ENCODE results near the gene DENND2A.

DNA sequence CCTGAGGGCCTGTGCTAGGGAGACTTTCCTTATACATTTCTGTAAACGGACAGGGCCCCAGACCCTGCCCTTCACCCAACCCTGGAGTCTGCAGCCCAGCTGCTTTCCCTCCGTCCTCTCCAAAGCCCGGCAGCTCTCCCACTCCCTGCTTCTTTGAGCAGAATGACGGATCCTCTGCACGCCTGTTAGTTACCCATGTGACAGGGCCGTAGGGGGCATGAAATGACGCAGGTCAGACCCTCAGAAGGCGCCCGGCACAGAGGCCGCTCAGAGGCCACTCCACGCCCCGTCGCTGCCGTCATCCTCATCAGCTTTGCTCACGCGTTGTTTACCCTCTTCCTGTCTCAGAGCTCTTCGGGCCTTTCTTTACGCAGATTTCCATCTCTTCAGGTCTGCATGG is 101.2 kb downstream of the DENND2A start:
- TF ChIP-seq, protein P1, sequence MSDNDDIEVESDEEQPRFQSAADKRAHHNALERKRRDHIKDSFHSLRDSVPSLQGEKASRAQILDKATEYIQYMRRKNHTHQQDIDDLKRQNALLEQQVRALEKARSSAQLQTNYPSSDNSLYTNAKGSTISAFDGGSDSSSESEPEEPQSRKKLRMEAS (IDR thresholded peaks at IDR 0.05; ENCODE audit: low read depth, low read length), result no peak
- TF ChIP-seq, protein P2, sequence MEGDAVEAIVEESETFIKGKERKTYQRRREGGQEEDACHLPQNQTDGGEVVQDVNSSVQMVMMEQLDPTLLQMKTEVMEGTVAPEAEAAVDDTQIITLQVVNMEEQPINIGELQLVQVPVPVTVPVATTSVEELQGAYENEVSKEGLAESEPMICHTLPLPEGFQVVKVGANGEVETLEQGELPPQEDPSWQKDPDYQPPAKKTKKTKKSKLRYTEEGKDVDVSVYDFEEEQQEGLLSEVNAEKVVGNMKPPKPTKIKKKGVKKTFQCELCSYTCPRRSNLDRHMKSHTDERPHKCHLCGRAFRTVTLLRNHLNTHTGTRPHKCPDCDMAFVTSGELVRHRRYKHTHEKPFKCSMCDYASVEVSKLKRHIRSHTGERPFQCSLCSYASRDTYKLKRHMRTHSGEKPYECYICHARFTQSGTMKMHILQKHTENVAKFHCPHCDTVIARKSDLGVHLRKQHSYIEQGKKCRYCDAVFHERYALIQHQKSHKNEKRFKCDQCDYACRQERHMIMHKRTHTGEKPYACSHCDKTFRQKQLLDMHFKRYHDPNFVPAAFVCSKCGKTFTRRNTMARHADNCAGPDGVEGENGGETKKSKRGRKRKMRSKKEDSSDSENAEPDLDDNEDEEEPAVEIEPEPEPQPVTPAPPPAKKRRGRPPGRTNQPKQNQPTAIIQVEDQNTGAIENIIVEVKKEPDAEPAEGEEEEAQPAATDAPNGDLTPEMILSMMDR (IDR thresholded peaks at IDR 0.05; ENCODE audit: low read depth, low read length), result no peak

Data from NB4 (cell line).